CMK (cell line): ENCODE measurements around the gene TGFA.

ENCODE experiments used
- DNase-seq: peaks from one replicate; pipeline ENCODE4 v3.0.0-alpha.2; 2010; ENCODE audit warnings: low read depth

TGFA gene

GRCh38 chr2:70463581-70463980, 90.0 kb downstream of the TGFA start:
- no peak for DNase-seq

- DNase-seq: no peak
Measured at GRCh38 chr2:70461981-70462876, 91.4 kb downstream of the TGFA start.

- no peak for DNase-seq
Measured at GRCh38 chr2:70461414-70461813, 92.2 kb downstream of the TGFA start.

- no peak for DNase-seq
Measured at GRCh38 chr2:70460333-70460732, 93.3 kb downstream of the TGFA start.

- no peak for DNase-seq
Measured at GRCh38 chr2:70458661-70459060, 95.0 kb downstream of the TGFA start.

- no peak for DNase-seq
Measured at GRCh38 chr2:70456585-70457495, 96.8 kb downstream of the TGFA start.

- no peak for DNase-seq
Measured at GRCh38 chr2:70454936-70455544, 98.6 kb downstream of the TGFA start.

GRCh38 chr2:70450641-70451250, 102.9 kb downstream of the TGFA start:
- DNase-seq: no peak

GRCh38 chr2:70448041-70448440, 105.6 kb downstream of the TGFA start:
- DNase-seq: no peak

GRCh38 chr2:70443726-70444125, 109.9 kb downstream of the TGFA start:
- no peak for DNase-seq

GRCh38 chr2:70443078-70443465, 110.6 kb downstream of the TGFA start:
- no peak for DNase-seq

- DNase-seq: no peak
Measured at GRCh38 chr2:70442301-70443077, 111.1 kb downstream of the TGFA start.

- no peak for DNase-seq
Measured at GRCh38 chr2:70440621-70441020, 113.0 kb downstream of the TGFA start.

GRCh38 chr2:70435138-70435537, 118.5 kb downstream of the TGFA start:
- DNase-seq: no peak

GRCh38 chr2:70433315-70433714, 120.3 kb downstream of the TGFA start:
- DNase-seq: no peak

- no peak for DNase-seq
Measured at GRCh38 chr2:70431716-70432347, 121.8 kb downstream of the TGFA start.

- DNase-seq: no peak
Measured at GRCh38 chr2:70426341-70426740, 127.3 kb downstream of the TGFA start.

- DNase-seq: no peak
Measured at GRCh38 chr2:70425682-70426301, 127.8 kb downstream of the TGFA start.

GRCh38 chr2:70420740-70421139, 132.9 kb downstream of the TGFA start:
- no peak for DNase-seq

- DNase-seq: no peak
Measured at GRCh38 chr2:70420143-70420542, 133.5 kb downstream of the TGFA start.
